RWPE2 (cell line): ENCODE data around the gene CDK15.

Experiments
- ATAC-seq: fragments of 200-7000 bp; cut with Tn5 transposase; 3 replicates; pipeline ENCODE4 v1.9.1; 2021; ENCODE audit warnings: low read depth
- DNase-seq: peaks from one replicate; pipeline ENCODE4 v3.0.0-alpha.2; 2020; ENCODE audit warnings: low spot score
- H3K27ac ChIP-seq: fragments of 450-650 bp; 2 replicates; pipeline ENCODE4 v1.5.1; 2017; ENCODE audit warnings: mild to moderate bottlenecking; ENCODE audit not compliant: poor library complexity, severe bottlenecking
- H3K27me3 ChIP-seq: fragments of 250-450 bp; sonication (Bioruptor Pico); 2 replicates; pipeline ENCODE4 v1.5.1; 2021; ENCODE audit warnings: mild to moderate bottlenecking, moderate library complexity; ENCODE audit not compliant: insufficient read depth, poor library complexity, severe bottlenecking
- H3K36me3 ChIP-seq: fragments of 250-450 bp; sonication (Bioruptor Pico); 2 replicates; pipeline ENCODE4 v1.5.1; 2020; ENCODE audit warnings: low read depth, mild to moderate bottlenecking, moderate library complexity
- H3K4me1 ChIP-seq: fragments of 250-450 bp; sonication (Bioruptor Pico); 2 replicates; pipeline ENCODE4 v1.5.1; 2021; ENCODE audit warnings: mild to moderate bottlenecking, moderate library complexity; ENCODE audit not compliant: insufficient read depth, poor library complexity, severe bottlenecking
- H3K4me3 ChIP-seq: fragments of 250-450 bp; sonication (Bioruptor Pico); 2 replicates; pipeline ENCODE4 v1.5.1; 2021; ENCODE audit warnings: mild to moderate bottlenecking, moderate library complexity; ENCODE audit not compliant: severe bottlenecking
- H3K9me3 ChIP-seq: fragments of 250-450 bp; sonication (Bioruptor Pico); 2 replicates; pipeline ENCODE4 v1.5.1; 2021; ENCODE audit warnings: mild to moderate bottlenecking, moderate library complexity; ENCODE audit not compliant: severe bottlenecking
- CTCF ChIP-seq: fragments of 450-650 bp; IDR thresholded peaks from one replicate; pipeline ENCODE4 v1.5.1; 2017; ENCODE audit warnings: mild to moderate bottlenecking, moderate library complexity; ENCODE audit not compliant: poor library complexity, severe bottlenecking

CDK15 gene

GRCh38 chr2:201919308-201919634 is 112.9 kb downstream of the CDK15 start:
- ATAC-seq (no peak), DNase-seq (no peak)
- no peak overlapping the region for H3K4me3 ChIP-seq
- H3K4me1 ChIP-seq: no peaks in the 10 kb centered on the region
- H3K9me3 ChIP-seq: no peaks in the 10 kb centered on the region
- no peaks in the 10 kb centered on the region for H3K36me3 ChIP-seq
- no peaks in the 10 kb centered on the region for H3K27me3 ChIP-seq
- TF ChIP-seq CTCF: no peak
- H3K27ac ChIP-seq: no peak overlapping the region

GRCh38 chr2:201923436-201924328 is 117.3 kb downstream of the CDK15 start:
- DNase-seq (no peak), ATAC-seq (no peak)
- H3K4me1 ChIP-seq: no peaks in the 10 kb centered on the region
- no peaks in the 10 kb centered on the region for H3K9me3 ChIP-seq
- H3K4me3 ChIP-seq: no peak overlapping the region
- no peaks in the 10 kb centered on the region for H3K27me3 ChIP-seq
- no peak overlapping the region for H3K27ac ChIP-seq
- H3K36me3 ChIP-seq: no peaks in the 10 kb centered on the region
- no peak for TF ChIP-seq CTCF

- no peak for ATAC-seq
- H3K4me1 ChIP-seq: no peaks in the 10 kb centered on the region
- H3K27ac ChIP-seq: no peak overlapping the region
- TF ChIP-seq CTCF: no peak
- no peaks in the 10 kb centered on the region for H3K36me3 ChIP-seq
- DNase-seq: no peak
- H3K4me3 ChIP-seq: no peak overlapping the region
- H3K27me3 ChIP-seq: no peaks in the 10 kb centered on the region
- H3K9me3 ChIP-seq: no peaks in the 10 kb centered on the region
These were observed 118.1 kb downstream of the CDK15 start for GRCh38 chr2:201924453-201924852.

- Histone ChIP-seq H3K4me1 (no peaks in the 10 kb centered on the region), H3K36me3 (no peaks in the 10 kb centered on the region), H3K27ac (no peak overlapping the region), H3K4me3 (no peak overlapping the region), H3K27me3 (no peaks in the 10 kb centered on the region), H3K9me3 (no peaks in the 10 kb centered on the region)
- DNase-seq (no peak), ATAC-seq (no peak)
- TF ChIP-seq CTCF: no peak
These were observed 118.7 kb downstream of the CDK15 start for GRCh38 chr2:201925056-201925455.

GRCh38 chr2:201926067-201926466 is 119.7 kb downstream of the CDK15 start:
- Histone ChIP-seq H3K4me1 (no peaks in the 10 kb centered on the region), H3K9me3 (no peaks in the 10 kb centered on the region), H3K27ac (no peak overlapping the region), H3K27me3 (no peaks in the 10 kb centered on the region), H3K4me3 (no peak overlapping the region), H3K36me3 (no peaks in the 10 kb centered on the region)
- ATAC-seq: no peak
- no peak for TF ChIP-seq CTCF
- no peak for DNase-seq
